GM12891 (cell line): ENCODE data around the gene CPE.

Experiments
- DNase-seq: peaks from one replicate; pipeline ENCODE4 v3.0.0; 2011; ENCODE audit warnings: low spot score; ENCODE audit not compliant: insufficient read length
- FAIRE-seq: peaks from 2 replicates; lab custom pipeline; 2011; peaks lifted over from hg19 to GRCh38; lab: Jason Lieb, UNC
- PAX5 ChIP-seq: IDR thresholded peaks from 2 replicates; pipeline ENCODE4 v1.6.1; 2011; ENCODE audit warnings: low read length, moderate library complexity, mild to moderate bottlenecking; ENCODE audit not compliant: insufficient read depth, severe bottlenecking
- POLR2A ChIP-seq: IDR thresholded peaks from 2 replicates; pipeline ENCODE4 v1.6.1; 2011; ENCODE audit warnings: low read depth, low read length, control low read depth
- POLR2AphosphoS5 ChIP-seq: IDR thresholded peaks from 2 replicates; pipeline ENCODE4 v1.6.1; 2011; ENCODE audit warnings: low read depth, low read length, control low read depth
- POU2F2 ChIP-seq: IDR thresholded peaks from 2 replicates; pipeline ENCODE4 v1.6.1; 2011; ENCODE audit warnings: low read depth, mild to moderate bottlenecking, control low read depth, low read length, moderate library complexity
- SPI1 ChIP-seq: IDR thresholded peaks from 2 replicates; pipeline ENCODE4 v1.6.1; 2011; ENCODE audit warnings: low read depth, low read length, control low read depth
- TAF1 ChIP-seq: IDR thresholded peaks from 2 replicates; pipeline ENCODE4 v1.6.1; 2011; ENCODE audit warnings: low read depth, low read length, control low read depth

CPE gene

GRCh38 chr4:165425629-165426028 lies 46.8 kb downstream of the CPE start:
- FAIRE-seq, result no peak
- no peak for DNase-seq
- TF ChIP-seq POLR2AphosphoS5, result no peak
- no peak for TF ChIP-seq TAF1
- no peak for TF ChIP-seq PAX5
- no peak for TF ChIP-seq POLR2A
- TF ChIP-seq POU2F2, result no peak
- no peak for TF ChIP-seq SPI1

- no peak for TF ChIP-seq PAX5
- TF ChIP-seq POLR2A, result no peak
- TF ChIP-seq POU2F2, result no peak
- TF ChIP-seq POLR2AphosphoS5, result no peak
- no peak for TF ChIP-seq TAF1
- TF ChIP-seq SPI1, result no peak
- no peak for DNase-seq
- FAIRE-seq, result no peak
Measured at GRCh38 chr4:165426331-165426730, 47.5 kb downstream of the CPE start.

- FAIRE-seq (no peak), DNase-seq (no peak)
- no peak for TF ChIP-seq POLR2AphosphoS5
- TF ChIP-seq POLR2A, result no peak
- TF ChIP-seq TAF1, result no peak
- no peak for TF ChIP-seq SPI1
- TF ChIP-seq POU2F2, result no peak
- TF ChIP-seq PAX5, result no peak
Measured at GRCh38 chr4:165426823-165427222, 48.0 kb downstream of the CPE start.

- FAIRE-seq (no peak), DNase-seq (no peak)
- TF ChIP-seq POU2F2 (no peak), SPI1 (no peak), TAF1 (no peak), POLR2AphosphoS5 (no peak), POLR2A (no peak), PAX5 (no peak)
Measured at GRCh38 chr4:165428957-165429356, 50.1 kb downstream of the CPE start.

GRCh38 chr4:165433529-165433928 lies 54.7 kb downstream of the CPE start:
- DNase-seq (no peak), FAIRE-seq (no peak)
- no peak for TF ChIP-seq POLR2A
- TF ChIP-seq TAF1, result no peak
- no peak for TF ChIP-seq PAX5
- TF ChIP-seq SPI1, result no peak
- TF ChIP-seq POU2F2, result no peak
- TF ChIP-seq POLR2AphosphoS5, result no peak

GRCh38 chr4:165437691-165438090 lies 58.9 kb downstream of the CPE start:
- no peak for TF ChIP-seq POLR2A
- no peak for TF ChIP-seq POU2F2
- no peak for TF ChIP-seq POLR2AphosphoS5
- no peak for TF ChIP-seq SPI1
- TF ChIP-seq TAF1, result no peak
- TF ChIP-seq PAX5, result no peak
- DNase-seq, result no peak
- no peak for FAIRE-seq

- DNase-seq (no peak), FAIRE-seq (no peak)
- TF ChIP-seq PAX5 (no peak), SPI1 (no peak), TAF1 (no peak), POLR2AphosphoS5 (no peak), POLR2A (no peak), POU2F2 (no peak)
Measured at GRCh38 chr4:165439344-165439743, 60.5 kb downstream of the CPE start.

- TF ChIP-seq POU2F2 (no peak), TAF1 (no peak), POLR2AphosphoS5 (no peak), SPI1 (no peak), PAX5 (no peak), POLR2A (no peak)
- FAIRE-seq (no peak), DNase-seq (no peak)
Measured at GRCh38 chr4:165439981-165440380, 61.2 kb downstream of the CPE start.

- DNase-seq, result no peak
- TF ChIP-seq SPI1 (no peak), POLR2AphosphoS5 (no peak), PAX5 (no peak), POLR2A (no peak), TAF1 (no peak), POU2F2 (no peak)
- FAIRE-seq, result no peak
Measured at GRCh38 chr4:165440415-165441158, 61.8 kb downstream of the CPE start.

- FAIRE-seq (no peak), DNase-seq (no peak)
- no peak for TF ChIP-seq POU2F2
- no peak for TF ChIP-seq POLR2AphosphoS5
- no peak for TF ChIP-seq PAX5
- TF ChIP-seq SPI1, result no peak
- no peak for TF ChIP-seq TAF1
- no peak for TF ChIP-seq POLR2A
Measured at GRCh38 chr4:165443276-165443675, 64.5 kb downstream of the CPE start.
